ENCODE measurements around the gene SIDT1.

- TF ChIP-seq CTCF (IDR thresholded peaks at IDR 0.05; ENCODE audit: insufficient read depth, low read depth, low read length) (no peak), EZH2 (IDR thresholded peaks at IDR 0.05; ENCODE audit: insufficient read depth, low read length) (no peak)
Observed at GRCh38 chr3:113628316-113628715, 96.0 kb downstream of the SIDT1 start.
